Measurements from ENCODE around the gene ACVR2A.

ACVR2A gene

DNA sequence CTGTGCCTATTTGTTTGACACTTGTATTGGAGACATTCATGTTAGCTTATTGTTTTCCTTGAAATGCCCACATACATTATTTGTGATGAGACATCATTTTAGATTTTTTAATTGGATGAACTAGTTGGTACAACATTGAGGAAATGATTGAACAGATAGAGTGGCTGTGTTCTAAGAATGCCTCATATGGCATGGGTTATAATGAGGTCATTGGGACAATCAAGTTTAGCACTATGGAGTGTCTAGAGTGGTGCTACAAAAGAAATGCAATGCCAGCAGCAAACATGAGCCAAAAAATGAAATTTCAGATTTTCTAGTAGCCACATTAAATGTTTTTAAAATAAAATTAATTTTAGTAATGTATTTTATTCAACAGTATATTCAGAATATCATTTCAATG, 28.1 kb downstream of the ACVR2A start:
- peaks cover 4% of the 10 kb centered on the region for H3K36me3 Mint-ChIP-seq (ENCODE audit: low read depth)
- no peak overlapping the region for H3K27ac Mint-ChIP-seq
- DNase-seq = no peak
- no peaks in the 10 kb centered on the region for H3K27me3 Mint-ChIP-seq
- no peak overlapping the region for H3K4me3 Mint-ChIP-seq
- peaks cover 3% of the 10 kb centered on the region for H3K9me3 Mint-ChIP-seq
- H3K4me1 Mint-ChIP-seq (ENCODE audit: low read depth) = peaks cover 46% of the 10 kb centered on the region

GRCh38 chr2:147873859-147874483, 29.1 kb downstream of the ACVR2A start:
- no peaks in the 10 kb centered on the region for H3K27me3 Mint-ChIP-seq
- no peak overlapping the region for H3K27ac Mint-ChIP-seq
- peaks cover 3% of the 10 kb centered on the region for H3K9me3 Mint-ChIP-seq
- DNase-seq = no peak
- peaks cover 4% of the 10 kb centered on the region for H3K36me3 Mint-ChIP-seq (ENCODE audit: low read depth)
- H3K4me3 Mint-ChIP-seq = no peak overlapping the region
- H3K4me1 Mint-ChIP-seq (ENCODE audit: low read depth) = peaks cover 47% of the 10 kb centered on the region

GRCh38 chr2:147879846-147880245, 35.0 kb downstream of the ACVR2A start:
- Mint-ChIP-seq H3K27ac (no peak overlapping the region), H3K4me1 (ENCODE audit: low read depth) (peaks cover 37% of the 10 kb centered on the region), H3K36me3 (ENCODE audit: low read depth) (no peaks in the 10 kb centered on the region), H3K4me3 (no peak overlapping the region), H3K27me3 (no peaks in the 10 kb centered on the region), H3K9me3 (no peaks in the 10 kb centered on the region)
- no peak for DNase-seq

DNA sequence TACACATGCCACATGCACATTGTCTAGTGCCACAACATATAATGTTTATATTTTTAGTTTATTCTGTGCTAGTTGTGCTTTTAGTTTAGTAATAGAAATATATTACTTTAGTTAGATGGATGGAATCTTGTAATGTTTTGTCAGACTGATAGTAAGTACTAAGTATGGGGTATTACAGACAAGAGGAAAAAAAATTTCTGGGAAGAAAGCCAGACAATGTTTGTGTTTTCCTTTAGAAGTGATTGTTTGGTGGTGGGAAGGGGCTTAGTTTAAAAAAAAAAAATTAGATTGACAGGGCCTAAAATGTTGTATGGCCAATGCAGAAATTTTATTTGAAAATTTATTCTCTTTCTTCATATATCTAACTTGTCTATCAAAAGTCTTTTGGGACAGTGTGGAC, 37.8 kb downstream of the ACVR2A start:
- Mint-ChIP-seq H3K4me1 (ENCODE audit: low read depth) (peaks cover 33% of the 10 kb centered on the region), H3K36me3 (ENCODE audit: low read depth) (no peaks in the 10 kb centered on the region), H3K9me3 (no peaks in the 10 kb centered on the region)

GRCh38 chr2:147884830-147885229, 40.0 kb downstream of the ACVR2A start:
- Mint-ChIP-seq H3K9me3 (no peaks in the 10 kb centered on the region), H3K36me3 (ENCODE audit: low read depth) (no peaks in the 10 kb centered on the region), H3K27ac (no peak overlapping the region), H3K4me3 (no peak overlapping the region), H3K27me3 (no peaks in the 10 kb centered on the region), H3K4me1 (ENCODE audit: low read depth) (peaks cover 35% of the 10 kb centered on the region)
- no peak for DNase-seq

More for the DNA sequence above, 37.8 kb downstream of the ACVR2A start:
- Mint-ChIP-seq H3K27ac (no peak overlapping the region), H3K27me3 (no peaks in the 10 kb centered on the region), H3K4me3 (no peak overlapping the region)
- DNase-seq = no peak

GRCh38 chr2:147886136-147886535, 41.3 kb downstream of the ACVR2A start:
- Mint-ChIP-seq H3K9me3 (no peaks in the 10 kb centered on the region), H3K27me3 (no peaks in the 10 kb centered on the region), H3K4me3 (no peak overlapping the region), H3K4me1 (ENCODE audit: low read depth) (peaks cover 28% of the 10 kb centered on the region), H3K27ac (no peak overlapping the region), H3K36me3 (ENCODE audit: low read depth) (no peaks in the 10 kb centered on the region)
- no peak for DNase-seq

DNA sequence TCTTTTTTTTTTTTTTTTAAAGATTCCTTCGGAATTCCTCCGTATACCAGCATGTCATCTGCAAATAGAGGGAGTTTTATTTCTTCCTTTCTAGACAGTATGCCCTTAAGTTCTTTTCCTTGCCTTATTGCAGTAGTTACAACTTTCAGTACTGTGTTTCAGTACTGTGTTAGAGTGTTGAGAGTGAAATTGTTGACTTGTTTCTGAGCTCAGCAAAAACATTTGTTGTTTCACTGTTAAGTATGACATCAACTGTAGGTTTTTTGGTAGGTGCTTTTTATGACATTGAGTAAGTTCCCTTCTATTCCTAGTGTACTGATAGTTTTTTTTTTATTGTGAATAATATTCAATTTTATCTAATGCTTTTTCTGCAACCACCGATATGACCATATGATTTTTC, 43.9 kb downstream of the ACVR2A start:
- Mint-ChIP-seq H3K9me3 (no peaks in the 10 kb centered on the region), H3K27ac (no peak overlapping the region), H3K27me3 (no peaks in the 10 kb centered on the region), H3K36me3 (ENCODE audit: low read depth) (peaks cover 3% of the 10 kb centered on the region), H3K4me1 (ENCODE audit: low read depth) (peaks cover 28% of the 10 kb centered on the region), H3K4me3 (no peak overlapping the region)
- no peak for DNase-seq

- H3K9me3 Mint-ChIP-seq = no peaks in the 10 kb centered on the region
These were observed 59.2 kb downstream of the ACVR2A start for GRCh38 chr2:147904051-147904450.

GRCh38 chr2:147909178-147909577, 64.3 kb downstream of the ACVR2A start:
- no peak overlapping the region for H3K27ac Mint-ChIP-seq
- H3K27me3 Mint-ChIP-seq = no peaks in the 10 kb centered on the region
- H3K4me3 Mint-ChIP-seq = no peak overlapping the region
- peaks cover 11% of the 10 kb centered on the region for H3K36me3 Mint-ChIP-seq (ENCODE audit: low read depth)
- DNase-seq = no peak
- peaks cover 15% of the 10 kb centered on the region for H3K4me1 Mint-ChIP-seq (ENCODE audit: low read depth)
- H3K9me3 Mint-ChIP-seq = no peaks in the 10 kb centered on the region

More at GRCh38 chr2:147904051-147904450, 59.2 kb downstream of the ACVR2A start:
- Mint-ChIP-seq H3K36me3 (ENCODE audit: low read depth) (peaks cover 31% of the 10 kb centered on the region), H3K27ac (no peak overlapping the region), H3K4me1 (ENCODE audit: low read depth) (peaks cover 7% of the 10 kb centered on the region), H3K4me3 (no peak overlapping the region), H3K27me3 (no peaks in the 10 kb centered on the region)
- DNase-seq = no peak

DNA sequence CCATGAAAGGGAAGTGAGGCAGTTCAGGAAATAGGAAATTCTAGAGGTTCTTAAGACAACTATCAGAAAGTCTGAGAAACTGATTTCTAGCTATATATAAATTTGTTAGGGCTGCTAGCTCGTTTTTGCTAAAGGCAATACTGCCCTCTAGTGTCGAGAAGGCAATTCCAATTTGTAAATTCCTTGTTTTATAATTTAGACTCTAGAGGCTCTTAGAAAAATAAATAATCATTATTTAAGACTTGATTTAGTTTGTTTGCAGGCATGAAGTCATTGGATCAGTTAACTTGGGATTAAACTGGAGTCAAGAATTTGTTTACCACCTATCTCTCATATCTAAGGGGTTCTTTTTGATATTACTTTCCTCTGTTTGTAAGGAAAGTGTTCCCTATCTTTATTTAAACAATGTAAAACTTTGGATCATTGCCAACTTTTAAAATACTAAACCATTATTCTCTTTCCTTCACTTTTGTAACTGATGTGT, 66.2 kb downstream of the ACVR2A start:
- Mint-ChIP-seq H3K9me3 (no peaks in the 10 kb centered on the region), H3K4me1 (ENCODE audit: low read depth) (peaks cover 15% of the 10 kb centered on the region), H3K4me3 (no peak overlapping the region), H3K36me3 (ENCODE audit: low read depth) (peaks cover 18% of the 10 kb centered on the region), H3K27me3 (no peaks in the 10 kb centered on the region), H3K27ac (no peak overlapping the region)
- no peak for DNase-seq

- DNase-seq = no peak
- Mint-ChIP-seq H3K4me1 (ENCODE audit: low read depth) (peaks cover 15% of the 10 kb centered on the region), H3K27ac (no peak overlapping the region), H3K36me3 (ENCODE audit: low read depth) (peaks cover 28% of the 10 kb centered on the region), H3K27me3 (no peaks in the 10 kb centered on the region), H3K4me3 (no peak overlapping the region), H3K9me3 (no peaks in the 10 kb centered on the region)
These were observed 69.1 kb downstream of the ACVR2A start for GRCh38 chr2:147913701-147914480.

DNA sequence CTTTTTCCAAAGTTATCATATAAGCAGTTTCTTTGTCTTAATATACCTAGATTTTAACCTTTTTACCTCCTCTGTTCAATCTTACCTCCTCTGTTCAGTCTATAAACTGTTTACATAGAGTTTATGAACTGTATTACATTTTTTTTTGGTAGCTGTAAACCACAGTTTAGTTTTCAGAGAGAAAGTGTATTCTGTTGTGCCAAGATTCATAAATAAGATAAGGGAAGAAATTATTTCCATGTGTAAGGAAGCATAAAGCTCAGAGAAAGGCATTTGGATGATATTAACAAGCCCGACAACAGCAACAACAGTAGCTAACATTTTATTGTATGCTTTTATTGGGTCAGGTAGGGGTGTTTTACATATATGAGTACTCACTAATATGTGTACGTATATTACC, 71.2 kb downstream of the ACVR2A start:
- H3K4me3 Mint-ChIP-seq = no peak overlapping the region
- H3K27me3 Mint-ChIP-seq = no peaks in the 10 kb centered on the region
- H3K9me3 Mint-ChIP-seq = no peaks in the 10 kb centered on the region
- H3K4me1 Mint-ChIP-seq (ENCODE audit: low read depth) = peaks cover 6% of the 10 kb centered on the region
- H3K27ac Mint-ChIP-seq = no peak overlapping the region
- peaks cover 39% of the 10 kb centered on the region for H3K36me3 Mint-ChIP-seq (ENCODE audit: low read depth)
- no peak for DNase-seq

GRCh38 chr2:147916723-147917122, 71.9 kb downstream of the ACVR2A start:
- Mint-ChIP-seq H3K4me1 (ENCODE audit: low read depth) (peaks cover 6% of the 10 kb centered on the region), H3K27ac (no peak overlapping the region), H3K36me3 (ENCODE audit: low read depth) (peaks cover 43% of the 10 kb centered on the region), H3K27me3 (no peaks in the 10 kb centered on the region), H3K4me3 (no peak overlapping the region), H3K9me3 (no peaks in the 10 kb centered on the region)
- no peak for DNase-seq

- Mint-ChIP-seq H3K4me1 (ENCODE audit: low read depth) (peaks cover 6% of the 10 kb centered on the region), H3K36me3 (ENCODE audit: low read depth) (peaks cover 46% of the 10 kb centered on the region), H3K27ac (no peak overlapping the region), H3K27me3 (no peaks in the 10 kb centered on the region), H3K4me3 (no peak overlapping the region), H3K9me3 (no peaks in the 10 kb centered on the region)
- no peak for DNase-seq
These were observed 72.3 kb downstream of the ACVR2A start for GRCh38 chr2:147917161-147917560.

GRCh38 chr2:147923846-147924245, 79.0 kb downstream of the ACVR2A start:
- Mint-ChIP-seq H3K9me3 (no peaks in the 10 kb centered on the region), H3K36me3 (ENCODE audit: low read depth) (peaks cover 41% of the 10 kb centered on the region), H3K4me3 (no peak overlapping the region), H3K27ac (no peak overlapping the region), H3K27me3 (no peaks in the 10 kb centered on the region), H3K4me1 (ENCODE audit: low read depth) (peaks cover 12% of the 10 kb centered on the region)
- DNase-seq = no peak
